DOHH2 (cell line): Measurements from ENCODE around the gene MLIP.

Experiments used
- H3F3A ChIP-seq: fragments of 200-600 bp; sonication (generic), shearing (Covaris generic); 2 replicates; pipeline ENCODE4 v1.6.0; 2016; ENCODE audit warnings: antibody characterized with exemption, mild to moderate bottlenecking; ENCODE audit not compliant: control insufficient read depth, insufficient read depth
- H3K27ac ChIP-seq: fragments of 200-600 bp; sonication (generic); 2 replicates; pipeline ENCODE4 v1.5.1; 2014; ENCODE audit warnings: low read depth, mild to moderate bottlenecking, low read length, moderate library complexity
- H3K27me3 ChIP-seq: fragments of 200-600 bp; sonication (generic); 2 replicates; pipeline ENCODE4 v1.6.1; 2014; ENCODE audit warnings: mild to moderate bottlenecking, low read length, mixed read lengths; ENCODE audit not compliant: control insufficient read depth
- H3K36me3 ChIP-seq: fragments of 200-600 bp; sonication (generic); 2 replicates; pipeline ENCODE4 v1.6.1; 2014; ENCODE audit warnings: mild to moderate bottlenecking, low read length, moderate library complexity, mixed read lengths; ENCODE audit not compliant: control insufficient read depth
- H3K4me1 ChIP-seq: fragments of 200-600 bp; sonication (generic); 2 replicates; pipeline ENCODE4 v1.6.1; 2014; ENCODE audit warnings: mild to moderate bottlenecking, low read length, mixed read lengths; ENCODE audit not compliant: control insufficient read depth
- H3K4me2 ChIP-seq: fragments of 200-600 bp; sonication (generic); 2 replicates; pipeline ENCODE4 v1.6.0; 2014; ENCODE audit warnings: mild to moderate bottlenecking, low read length, moderate library complexity
- H3K4me3 ChIP-seq: fragments of 200-600 bp; sonication (generic); 2 replicates; pipeline ENCODE4 v1.5.1; 2014; ENCODE audit warnings: mild to moderate bottlenecking, low read length, mixed read lengths
- H3K79me2 ChIP-seq: fragments of 200-600 bp; sonication (generic); 2 replicates; pipeline ENCODE4 v1.6.1; 2014; ENCODE audit warnings: mild to moderate bottlenecking, low read length, mixed read lengths; ENCODE audit not compliant: control insufficient read depth
- H3K9me2 ChIP-seq: fragments of 200-600 bp; sonication (generic); replicated peaks from 2 replicates; pipeline ENCODE4 v1.6.1; 2014; ENCODE audit warnings: mild to moderate bottlenecking, low read length, mixed read lengths; ENCODE audit not compliant: control insufficient read depth
- H3K9me3 ChIP-seq: fragments of 200-600 bp; sonication (generic); 2 replicates; pipeline ENCODE4 v1.6.1; 2014; ENCODE audit warnings: antibody characterized with exemption, low read length, mixed read lengths; ENCODE audit not compliant: control insufficient read depth, insufficient read depth
- H4K20me1 ChIP-seq: fragments of 200-600 bp; sonication (generic); 2 replicates; pipeline ENCODE4 v1.6.0; 2014; ENCODE audit warnings: low read depth, mild to moderate bottlenecking, antibody characterized with exemption, low read length, moderate library complexity; ENCODE audit not compliant: control insufficient read depth, insufficient read depth
- CTCF ChIP-seq: fragments of 200-600 bp; sonication (generic); IDR thresholded peaks from one replicate; pipeline ENCODE4 v1.5.1; 2014; ENCODE audit warnings: antibody characterized with exemption, mild to moderate bottlenecking, low read depth, low read length; ENCODE audit not compliant: poor library complexity, severe bottlenecking
- EZH2phosphoT487 ChIP-seq: fragments of 200-600 bp; sonication (generic); IDR thresholded peaks from 2 replicates; pipeline ENCODE4 v1.6.1; 2017; ENCODE audit warnings: borderline replicate concordance, mild to moderate bottlenecking, antibody characterized with exemption, low read length, moderate library complexity, mixed read lengths

MLIP gene

GRCh38 chr6:54109586-54109985 lies 1.7 kb upstream of the MLIP start:
- no peak overlapping the region for H3K27ac ChIP-seq

GRCh38 chr6:54112151-54112650 lies 958 bp downstream of the MLIP start:
- H3K4me3 ChIP-seq = no peak overlapping the region
- H3K27me3 ChIP-seq = no peaks in the 10 kb centered on the region
- H3K79me2 ChIP-seq = no peaks in the 10 kb centered on the region
- no peaks in the 10 kb centered on the region for H3K4me1 ChIP-seq
- TF ChIP-seq EZH2phosphoT487 (no peak), CTCF (no peak)
- no peaks in the 10 kb centered on the region for H3K36me3 ChIP-seq
- no peaks in the 10 kb centered on the region for H4K20me1 ChIP-seq
- no peaks in the 10 kb centered on the region for H3K9me2 ChIP-seq
- no peak overlapping the region for H3K27ac ChIP-seq
- no peaks in the 10 kb centered on the region; the same call in 1 of the 2 replicates for H3K9me3 ChIP-seq
- no peak overlapping the region for H3K4me2 ChIP-seq
- no peaks in the 10 kb centered on the region for H3F3A ChIP-seq

More at GRCh38 chr6:54109586-54109985, 1.7 kb upstream of the MLIP start:
- Histone ChIP-seq H3K27me3 (no peaks in the 10 kb centered on the region), H3K79me2 (no peaks in the 10 kb centered on the region), H3K9me2 (no peaks in the 10 kb centered on the region), H3K4me1 (no peaks in the 10 kb centered on the region), H3F3A (no peaks in the 10 kb centered on the region), H3K4me3 (no peak overlapping the region), H3K4me2 (no peak overlapping the region), H3K36me3 (no peaks in the 10 kb centered on the region), H4K20me1 (no peaks in the 10 kb centered on the region), H3K9me3 (no peaks in the 10 kb centered on the region; the same call in 1 of the 2 replicates)
- TF ChIP-seq CTCF (no peak), EZH2phosphoT487 (no peak)

GRCh38 chr6:54114991-54115390 lies 3.7 kb downstream of the MLIP start:
- no peaks in the 10 kb centered on the region for H4K20me1 ChIP-seq
- no peaks in the 10 kb centered on the region; the same call in 1 of the 2 replicates for H3K9me3 ChIP-seq
- H3K4me3 ChIP-seq = no peak overlapping the region
- H3K4me1 ChIP-seq = no peaks in the 10 kb centered on the region
- H3K27ac ChIP-seq = no peak overlapping the region
- H3K27me3 ChIP-seq = no peaks in the 10 kb centered on the region
- TF ChIP-seq EZH2phosphoT487 (no peak), CTCF (no peak)
- no peaks in the 10 kb centered on the region for H3K9me2 ChIP-seq
- H3F3A ChIP-seq = no peaks in the 10 kb centered on the region
- no peaks in the 10 kb centered on the region for H3K79me2 ChIP-seq
- H3K4me2 ChIP-seq = no peak overlapping the region
- no peaks in the 10 kb centered on the region for H3K36me3 ChIP-seq
